Stimulated activated CD4-positive, alpha-beta T cell treated with anti-CD3 and anti-CD28 coated beads, Interleukin-4, amount 100 ng/mL, for 1 hour (primary cell): ENCODE results near the gene KISS1.

ENCODE experiments used
- DNase-seq: peaks from one replicate; pipeline ENCODE4 v3.0.0-alpha.2; 2020

KISS1 gene

DNA sequence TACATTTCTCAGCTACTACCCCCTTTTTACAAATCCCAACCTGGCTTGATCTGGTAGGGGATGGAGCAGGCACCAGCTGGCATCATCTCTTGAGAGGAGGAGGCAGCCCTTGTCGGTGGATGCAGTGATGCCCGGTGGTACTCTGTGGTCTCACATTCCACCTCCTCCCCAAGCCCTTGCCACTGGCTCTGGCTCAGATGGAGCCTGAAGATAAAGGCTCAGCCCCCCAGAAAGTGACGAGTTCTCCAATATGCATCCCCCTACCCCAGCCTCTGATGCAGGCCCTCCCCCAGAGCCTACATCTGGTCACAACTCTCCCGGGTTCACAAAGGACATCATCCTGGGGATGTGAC is 21.3 kb upstream of the KISS1 start:
- DNase-seq: no peak

GRCh38 chr1:204216880-204217647 is 20.8 kb upstream of the KISS1 start:
- DNase-seq: no peak

DNA sequence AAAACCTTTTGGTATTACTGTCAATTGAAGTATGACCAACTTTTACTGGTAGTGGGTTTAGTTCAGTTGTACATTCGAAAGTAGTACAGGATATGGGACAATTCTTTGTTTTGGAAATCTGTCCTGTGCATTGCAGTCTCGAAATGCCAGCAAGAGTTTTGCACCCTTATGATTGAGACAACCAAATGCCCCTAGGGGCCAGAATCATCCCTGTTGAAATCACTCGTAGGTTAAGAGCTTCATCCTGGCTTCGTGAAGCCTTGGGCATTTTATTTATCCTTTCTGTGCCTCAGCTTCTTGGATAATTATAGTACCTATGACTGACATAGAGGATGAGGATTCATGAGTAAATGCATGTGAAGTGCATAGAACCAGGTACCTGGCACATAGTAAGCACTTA is 19.9 kb upstream of the KISS1 start:
- DNase-seq: no peak

- DNase-seq: peak; percentile 49
Observed at GRCh38 chr1:204213668-204214662, 17.7 kb upstream of the KISS1 start, which contains the start of gene GOLT1A. TSS of gene GOLT1A (minus strand) at chr1:204213988. CDS start at chr1:204213906, 82 bp downstream.

- no peak for DNase-seq
Observed at GRCh38 chr1:204212715-204213114, 16.4 kb upstream of the KISS1 start.

DNA sequence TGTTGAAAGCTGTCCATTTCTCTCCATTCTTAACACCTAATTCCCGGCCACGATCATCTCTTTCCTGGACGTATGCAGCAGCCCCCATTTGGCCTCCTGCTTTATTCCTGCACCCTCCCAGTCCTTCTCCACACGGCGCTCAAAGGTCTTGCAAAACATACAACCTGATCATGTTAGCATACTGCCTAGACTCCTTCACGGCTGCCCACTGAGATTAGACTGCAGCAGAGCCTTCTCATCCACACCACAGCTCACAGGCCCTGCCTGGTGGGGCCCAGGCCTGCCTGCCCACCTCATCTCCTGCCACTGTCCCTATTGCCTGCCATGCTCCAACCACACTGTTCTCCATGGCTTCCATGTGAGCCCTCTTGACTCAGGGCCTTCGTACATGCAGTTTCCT is 14.8 kb upstream of the KISS1 start:
- DNase-seq: no peak

- peak; percentile 81 for DNase-seq
Observed at GRCh38 chr1:204207136-204207616, 10.9 kb upstream of the KISS1 start.

DNA sequence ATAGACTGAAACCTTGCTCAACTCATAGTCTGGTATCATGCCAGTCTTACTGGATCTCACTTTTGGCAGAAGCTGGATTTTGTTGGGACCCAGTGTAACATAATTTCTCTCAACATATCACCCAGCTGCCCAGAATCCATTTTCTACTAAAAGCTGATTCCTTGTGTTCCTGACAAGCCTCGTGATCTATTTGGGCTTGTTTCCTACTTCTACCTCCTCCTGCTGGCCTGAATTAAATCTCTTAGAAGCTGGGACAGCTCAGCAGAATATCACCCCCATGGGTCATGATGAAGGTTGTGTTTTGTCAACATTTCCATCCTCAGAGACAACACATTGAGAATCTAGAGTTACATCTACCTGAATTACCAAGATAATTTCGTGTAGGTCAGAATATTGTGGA is 9.8 kb upstream of the KISS1 start:
- no peak for DNase-seq

DNA sequence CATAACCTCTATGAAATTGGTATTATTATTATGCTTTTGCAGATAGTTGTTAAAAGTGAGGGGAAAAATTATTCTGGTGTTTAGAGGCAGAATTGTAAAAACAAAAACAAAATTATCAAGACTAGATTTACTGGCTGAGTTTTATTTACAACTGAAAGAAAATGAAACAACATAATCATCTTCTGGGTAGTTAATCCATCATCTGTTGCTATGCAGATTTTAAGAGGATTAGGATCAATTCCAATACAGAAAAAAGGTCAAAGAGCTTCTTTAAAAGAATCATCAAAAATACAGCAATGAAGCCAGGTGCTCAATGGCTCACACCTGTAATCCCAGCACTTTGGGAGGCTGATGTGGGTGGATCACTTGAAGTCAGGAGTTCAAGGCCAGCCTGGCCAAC is 9.2 kb upstream of the KISS1 start:
- no peak for DNase-seq

DNA sequence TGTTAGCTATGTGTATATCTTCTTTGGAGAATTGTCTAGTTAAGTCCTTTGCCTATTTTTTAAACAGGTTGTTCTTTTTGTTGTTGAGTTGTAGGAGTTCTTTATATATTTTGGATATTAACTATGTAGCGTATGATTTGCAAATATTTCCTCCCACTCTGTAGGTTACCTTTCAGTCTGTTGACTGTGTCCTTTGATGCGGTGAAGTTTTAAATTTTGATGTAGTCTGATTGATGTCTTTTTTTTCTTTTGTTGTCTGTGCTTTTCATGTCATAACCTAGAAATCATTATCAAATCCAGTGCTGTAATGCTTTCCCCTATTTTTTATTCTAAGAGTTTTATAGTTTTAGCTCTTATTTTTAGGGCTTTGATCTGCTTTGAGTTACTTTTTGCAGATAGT is 8.7 kb upstream of the KISS1 start:
- DNase-seq: no peak

GRCh38 chr1:204203206-204203767 is 7.0 kb upstream of the KISS1 start:
- DNase-seq: no peak

DNA sequence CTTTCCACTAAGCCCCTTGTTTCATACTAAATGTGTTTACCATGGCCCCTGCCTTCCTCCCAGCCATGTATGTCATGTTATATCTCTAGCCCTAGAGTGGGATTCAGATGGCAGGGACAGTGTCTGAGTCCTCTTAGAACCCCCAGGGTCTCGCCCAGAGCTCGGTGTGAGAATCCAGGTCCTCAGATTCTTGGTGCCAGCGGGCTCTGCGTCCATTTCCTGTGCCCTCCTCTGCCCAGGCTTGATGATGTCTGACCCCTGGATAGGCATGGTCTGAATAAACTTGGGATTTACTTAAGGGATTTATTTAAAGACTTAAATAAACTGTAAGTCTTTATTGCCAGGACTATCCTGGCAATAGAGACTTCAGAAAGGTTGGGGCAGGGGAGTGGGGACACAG is 6.2 kb upstream of the KISS1 start:
- DNase-seq: no peak

DNA sequence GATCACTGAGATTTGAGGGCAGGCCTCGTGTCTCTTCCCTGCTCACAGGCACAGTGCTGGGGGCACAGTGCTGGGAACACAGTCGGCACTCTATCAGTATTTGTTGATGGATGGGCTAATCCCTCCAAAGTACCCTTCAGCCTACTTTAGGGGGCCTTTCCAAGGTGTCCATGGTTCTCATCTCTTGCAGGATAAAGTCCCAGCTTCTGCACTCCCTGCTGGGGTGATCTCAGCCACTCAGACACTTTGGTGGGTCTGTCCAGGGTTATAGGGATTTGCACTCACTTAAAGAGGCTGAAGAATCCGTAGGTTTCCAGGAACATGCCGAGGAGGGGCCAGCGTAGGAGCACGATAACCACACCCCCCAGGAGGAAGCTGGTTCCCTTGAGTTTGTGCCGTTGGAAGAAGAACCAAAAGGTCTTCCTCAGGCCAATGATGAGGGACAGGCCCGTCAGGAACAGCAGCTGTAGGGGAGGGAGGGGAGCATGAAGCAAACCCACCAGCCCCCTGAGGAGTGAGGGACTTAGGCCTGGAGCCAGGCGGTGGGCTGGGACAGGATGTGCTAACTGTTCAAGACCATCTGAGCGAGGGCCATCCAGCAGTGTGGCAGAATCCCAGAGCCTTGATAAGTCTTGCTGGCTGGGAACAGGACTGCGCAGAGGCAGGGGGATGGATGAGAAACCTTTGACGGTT is 5.2 kb upstream of the KISS1 start:
- no peak for DNase-seq

GRCh38 chr1:204199579-204199978 is 3.3 kb upstream of the KISS1 start:
- DNase-seq: no peak

DNA sequence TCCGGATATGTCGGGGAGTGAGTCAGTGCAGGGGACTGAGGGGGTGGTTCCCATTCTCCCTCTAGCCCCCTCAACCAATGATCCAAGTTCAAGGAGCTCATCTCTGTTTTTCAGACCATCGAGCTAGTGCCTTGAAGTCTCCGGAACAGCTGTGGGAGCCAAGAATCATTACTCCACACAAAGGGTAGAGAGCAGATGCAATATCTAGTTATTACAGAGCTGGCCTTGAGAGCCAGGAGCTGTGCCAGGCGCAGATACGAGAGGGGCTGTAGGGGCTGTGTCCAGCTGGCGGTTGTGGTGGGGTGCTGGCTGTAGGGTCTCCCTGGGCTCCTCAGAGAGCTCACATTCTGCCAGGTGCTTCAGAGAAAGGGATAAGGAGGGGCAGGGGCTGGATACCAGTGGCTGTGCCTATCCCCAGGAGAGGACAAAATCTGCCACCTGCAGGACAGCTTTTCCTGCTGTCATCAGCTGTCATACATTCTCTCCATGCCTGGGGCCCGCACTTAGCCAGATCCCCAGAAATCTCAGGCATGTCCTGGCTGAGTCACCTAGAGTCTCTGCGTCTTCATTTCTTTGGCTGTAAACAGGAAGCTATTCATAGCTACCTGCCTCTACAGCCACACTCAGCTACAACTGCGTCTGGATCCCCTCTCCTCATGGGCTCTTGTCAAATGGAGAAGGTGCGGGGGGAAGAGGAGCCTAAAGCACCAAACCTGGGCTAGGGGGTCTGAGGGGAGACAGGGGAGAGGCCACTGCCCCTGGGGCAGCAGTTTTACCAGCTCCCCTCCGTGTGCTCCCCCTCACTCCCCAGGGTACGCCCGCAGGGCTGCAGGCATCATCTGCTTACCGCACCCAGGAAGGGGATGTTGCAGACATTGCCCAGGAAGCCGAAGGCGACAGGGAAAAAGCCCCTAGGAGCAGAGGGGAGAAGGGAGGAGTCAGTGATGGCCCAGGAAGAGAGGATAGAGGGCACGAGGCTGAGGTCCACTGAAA is 2.4 kb upstream of the KISS1 start:
- no peak for DNase-seq

- no peak for DNase-seq
Observed at GRCh38 chr1:204197068-204197467, 777 bp upstream of the KISS1 start.

- no peak for DNase-seq
Observed at GRCh38 chr1:204194771-204195170, 1.5 kb downstream of the KISS1 start.

GRCh38 chr1:204194080-204194479 is 2.2 kb downstream of the KISS1 start:
- DNase-seq: no peak

DNA sequence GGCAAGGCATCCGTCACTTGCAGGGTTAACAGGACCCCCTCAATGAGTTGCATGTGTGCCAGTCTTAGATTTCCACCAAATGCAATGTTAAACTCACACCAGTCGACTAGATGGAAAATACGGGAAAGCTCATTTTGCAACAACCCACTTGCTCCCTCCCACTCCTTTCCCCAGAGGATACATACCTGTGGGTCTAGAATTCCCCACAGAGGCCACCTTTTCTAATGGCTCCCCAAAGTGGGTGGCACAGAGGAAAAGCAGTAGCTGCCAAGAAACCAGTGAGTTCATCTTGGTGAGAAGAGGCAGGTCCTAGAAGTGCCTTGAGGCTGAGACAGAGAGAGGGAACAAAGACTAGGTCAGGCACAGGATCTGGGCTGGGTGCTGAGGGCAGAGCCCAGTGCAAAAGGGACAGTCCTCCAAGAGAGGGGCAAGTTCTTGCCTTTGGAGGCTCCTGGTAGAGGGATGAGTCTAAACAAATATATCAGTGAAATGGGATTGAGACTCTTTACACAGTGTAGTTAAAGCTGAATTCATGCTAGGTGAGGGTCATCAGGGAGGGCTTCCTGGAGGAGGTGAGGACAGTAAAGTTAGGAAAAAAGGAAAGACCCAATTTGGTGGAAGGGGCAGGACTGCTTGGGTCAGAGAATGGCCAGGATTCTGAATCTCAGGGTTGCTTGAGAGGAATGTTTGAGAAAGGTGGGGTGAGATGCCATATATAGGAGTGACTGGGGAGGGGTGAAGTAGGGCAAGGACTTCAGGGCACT is 3.5 kb downstream of the KISS1 start:
- no peak for DNase-seq

GRCh38 chr1:204192046-204192445 is 4.2 kb downstream of the KISS1 start:
- DNase-seq: no peak

GRCh38 chr1:204191456-204191855 is 4.8 kb downstream of the KISS1 start:
- no peak for DNase-seq
